ENCODE data around the gene C7orf33. TPM values are rescaled to one million over a fixed set of nuclear protein-coding genes. Genes with fewer than 3 reads are reported as not detected.

The C7orf33 gene
- total RNA-seq, 1 donor from 2014 or later, result not detected

DNA sequence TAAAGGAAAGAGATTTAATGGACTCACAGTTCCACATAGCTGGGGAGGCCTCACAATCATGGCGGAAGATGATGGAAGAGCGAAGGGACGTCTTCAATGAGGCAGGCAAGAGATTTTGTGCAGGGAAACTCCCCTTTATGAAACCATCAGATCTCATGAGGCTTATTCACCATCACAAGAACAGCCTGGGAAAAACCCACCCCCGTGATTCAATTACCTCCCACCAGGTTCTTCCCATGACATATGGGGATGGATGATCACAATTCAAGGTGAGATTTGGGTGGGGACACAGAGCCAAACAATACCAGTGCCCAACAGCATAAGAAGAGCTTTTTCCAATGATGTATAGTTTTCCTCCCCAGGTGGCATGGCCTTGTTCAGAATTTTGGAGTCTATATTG, 11.2 kb upstream of the C7orf33 start:
- no peak overlapping the region for H3K4me3 Mint-ChIP-seq
- H3K27ac Mint-ChIP-seq, result no peak overlapping the region
- DNase-seq (no peak), ATAC-seq (ENCODE audit: low read depth) (no peak)
- no peaks in the 10 kb centered on the region for H3K36me3 Mint-ChIP-seq (ENCODE audit: low read depth)
- no peaks in the 10 kb centered on the region for H3K9me3 Mint-ChIP-seq
- POLR2A ChIA-PET, result no interaction called here
- TF ChIP-seq, protein P1, sequence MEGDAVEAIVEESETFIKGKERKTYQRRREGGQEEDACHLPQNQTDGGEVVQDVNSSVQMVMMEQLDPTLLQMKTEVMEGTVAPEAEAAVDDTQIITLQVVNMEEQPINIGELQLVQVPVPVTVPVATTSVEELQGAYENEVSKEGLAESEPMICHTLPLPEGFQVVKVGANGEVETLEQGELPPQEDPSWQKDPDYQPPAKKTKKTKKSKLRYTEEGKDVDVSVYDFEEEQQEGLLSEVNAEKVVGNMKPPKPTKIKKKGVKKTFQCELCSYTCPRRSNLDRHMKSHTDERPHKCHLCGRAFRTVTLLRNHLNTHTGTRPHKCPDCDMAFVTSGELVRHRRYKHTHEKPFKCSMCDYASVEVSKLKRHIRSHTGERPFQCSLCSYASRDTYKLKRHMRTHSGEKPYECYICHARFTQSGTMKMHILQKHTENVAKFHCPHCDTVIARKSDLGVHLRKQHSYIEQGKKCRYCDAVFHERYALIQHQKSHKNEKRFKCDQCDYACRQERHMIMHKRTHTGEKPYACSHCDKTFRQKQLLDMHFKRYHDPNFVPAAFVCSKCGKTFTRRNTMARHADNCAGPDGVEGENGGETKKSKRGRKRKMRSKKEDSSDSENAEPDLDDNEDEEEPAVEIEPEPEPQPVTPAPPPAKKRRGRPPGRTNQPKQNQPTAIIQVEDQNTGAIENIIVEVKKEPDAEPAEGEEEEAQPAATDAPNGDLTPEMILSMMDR (IDR thresholded peaks at IDR 0.05), result no peak
- H3K4me1 Mint-ChIP-seq, result peaks cover 4% of the 10 kb centered on the region
- intact Hi-C loops (cut with micrococcal nuclease), result loop anchor here (10.0 kb wide), 2 partner anchors 185 to 515 kb away; partner anchors contain the start of gene ZNF786
- CTCF ChIA-PET, result no interaction called here
- H3K27me3 Mint-ChIP-seq, result no peaks in the 10 kb centered on the region

DNA sequence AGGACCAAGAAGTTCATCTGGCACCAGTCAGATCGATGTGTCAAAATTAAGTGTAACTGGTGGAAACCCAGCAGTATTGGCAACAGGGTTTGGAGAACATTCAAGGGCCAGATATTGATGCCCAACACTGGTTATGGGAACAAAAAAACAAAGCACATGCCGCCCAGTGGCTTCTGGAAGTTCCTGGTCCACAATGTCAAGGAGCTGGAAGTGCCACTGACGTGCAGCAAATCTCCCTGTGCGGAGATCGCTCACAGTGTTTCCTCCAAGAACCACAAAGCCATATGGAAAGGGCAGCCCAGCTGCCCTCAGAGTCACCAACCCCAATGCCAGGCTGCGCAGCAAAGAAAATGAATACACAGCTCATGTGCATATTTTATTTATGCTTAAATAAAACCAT, 10.1 kb upstream of the C7orf33 start:
- no peaks in the 10 kb centered on the region for H3K36me3 Mint-ChIP-seq (ENCODE audit: low read depth)
- TF ChIP-seq, protein P1 (IDR thresholded peaks at IDR 0.05), result no peak

DNA sequence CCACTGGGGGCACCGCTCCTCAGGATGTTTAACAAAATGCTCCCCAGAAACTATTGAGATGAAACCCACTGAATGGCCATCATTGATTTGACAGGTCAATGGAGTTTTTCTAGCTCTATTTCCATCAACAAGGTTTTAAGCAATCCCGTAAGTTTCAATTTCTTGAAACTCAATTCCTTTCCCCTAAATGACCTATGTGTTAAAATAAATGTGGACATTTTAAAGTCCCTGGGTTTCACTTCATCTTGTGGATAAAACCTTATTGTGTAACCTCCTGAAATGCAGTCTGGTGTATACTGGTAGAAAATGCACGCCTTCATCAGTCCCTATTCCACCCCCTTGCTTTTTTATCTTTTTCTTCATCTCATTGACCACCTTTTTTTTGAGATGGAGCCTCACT, 8.9 kb upstream of the C7orf33 start:
- ChIA-PET CTCF (interaction anchor here (1.4 kb wide), 1 partner anchor 381 kb away, joined by 4 read pairs; no protein-coding TSS in a partner anchor), POLR2A (no interaction called here)
- H3K27ac Mint-ChIP-seq, result no peak overlapping the region
- no peaks in the 10 kb centered on the region for H3K27me3 Mint-ChIP-seq
- no peak overlapping the region for H3K4me3 Mint-ChIP-seq
- DNase-seq (no peak), ATAC-seq (ENCODE audit: low read depth) (no peak)
- H3K4me1 Mint-ChIP-seq, result peaks cover 8% of the 10 kb centered on the region
- no peaks in the 10 kb centered on the region for H3K9me3 Mint-ChIP-seq
- no peaks in the 10 kb centered on the region for H3K36me3 Mint-ChIP-seq (ENCODE audit: low read depth)
- intact Hi-C loops (cut with micrococcal nuclease), result no loop called here
- TF ChIP-seq, protein P1 (IDR thresholded peaks at IDR 0.05), result no peak

More for the DNA sequence above, 10.1 kb upstream of the C7orf33 start:
- no peaks in the 10 kb centered on the region for H3K9me3 Mint-ChIP-seq
- intact Hi-C loops (cut with micrococcal nuclease), result no loop called here
- H3K4me3 Mint-ChIP-seq, result no peak overlapping the region
- no peaks in the 10 kb centered on the region for H3K27me3 Mint-ChIP-seq
- H3K27ac Mint-ChIP-seq, result no peak overlapping the region
- CTCF ChIA-PET, result interaction anchor here (0.9 to 1.4 kb wide), 2 partner anchors 77 to 383 kb away, joined by 3 to 4 read pairs; no protein-coding TSS in a partner anchor
- DNase-seq, result no peak
- peaks cover 8% of the 10 kb centered on the region for H3K4me1 Mint-ChIP-seq
- POLR2A ChIA-PET, result no interaction called here
- ATAC-seq (ENCODE audit: low read depth), result no peak

DNA sequence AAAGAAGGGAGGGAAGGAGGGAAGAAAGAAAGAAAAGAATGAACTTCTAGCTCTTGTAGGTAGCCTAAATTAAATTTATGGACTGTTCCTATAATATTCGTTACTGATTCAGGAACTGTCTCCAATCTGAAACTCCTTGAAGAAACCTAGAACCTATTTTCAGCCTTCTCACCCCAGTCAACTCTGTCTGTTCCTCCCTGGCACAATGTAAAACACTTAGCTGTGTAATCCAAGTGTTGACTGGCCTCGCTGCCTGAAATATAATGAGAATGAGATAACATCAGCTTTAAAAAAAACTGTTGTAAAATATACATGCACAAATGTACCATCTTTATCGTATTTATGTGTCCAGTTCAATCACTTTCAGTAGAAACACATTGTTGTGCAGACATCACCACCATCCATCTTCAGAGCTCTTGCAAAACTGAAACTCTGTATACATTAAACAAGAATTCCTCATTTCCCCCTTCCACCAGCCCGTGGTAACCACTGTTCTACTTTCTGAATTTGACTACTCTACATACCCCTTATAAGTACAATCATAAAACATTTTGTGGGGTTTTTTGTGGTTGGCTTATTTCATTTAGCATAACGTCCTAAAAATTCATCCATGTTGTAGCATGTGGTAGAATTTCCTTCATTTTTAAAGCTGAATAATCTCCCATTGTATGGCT, 6.3 kb upstream of the C7orf33 start:
- Mint-ChIP-seq H3K27ac (no peak overlapping the region), H3K4me3 (no peak overlapping the region), H3K27me3 (no peaks in the 10 kb centered on the region), H3K36me3 (ENCODE audit: low read depth) (no peaks in the 10 kb centered on the region), H3K4me1 (peaks cover 6% of the 10 kb centered on the region), H3K9me3 (no peaks in the 10 kb centered on the region)
- ATAC-seq (ENCODE audit: low read depth) (no peak), DNase-seq (no peak)
- ChIA-PET POLR2A (interaction anchor here (0.6 kb wide), 2 partner anchors 49 to 447 kb away, joined by 3 to 4 read pairs; no protein-coding TSS in a partner anchor), CTCF (interaction anchor here (1.4 kb wide), 1 partner anchor 8 kb away, joined by 4 read pairs; no protein-coding TSS in a partner anchor)
- intact Hi-C loops (cut with micrococcal nuclease), result no loop called here
- TF ChIP-seq, protein P1 (IDR thresholded peaks at IDR 0.05), result no peak

DNA sequence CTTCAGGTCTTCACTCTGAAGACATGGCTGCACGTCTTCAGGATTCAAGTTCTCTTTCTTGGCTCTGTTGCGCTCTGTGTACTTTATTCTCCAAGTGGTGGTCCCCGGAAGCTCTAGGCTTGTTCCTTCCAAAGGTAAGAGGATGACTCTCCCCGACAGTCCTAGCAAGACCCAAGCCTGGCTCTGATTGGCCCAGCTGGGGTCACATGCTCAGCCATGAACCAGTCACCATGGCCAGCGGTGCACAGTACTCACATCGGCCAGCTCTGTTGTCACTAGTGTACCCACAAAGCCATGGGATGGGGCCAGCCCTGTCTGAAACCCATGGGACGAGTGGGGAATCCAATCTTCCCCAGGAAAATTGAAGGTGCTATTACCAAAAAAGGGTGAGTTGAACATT, 5.2 kb upstream of the C7orf33 start:
- no peak for DNase-seq
- Mint-ChIP-seq H3K4me3 (no peak overlapping the region), H3K27ac (no peak overlapping the region), H3K27me3 (peaks cover 3% of the 10 kb centered on the region), H3K36me3 (ENCODE audit: low read depth) (no peaks in the 10 kb centered on the region), H3K4me1 (peaks cover 6% of the 10 kb centered on the region), H3K9me3 (no peaks in the 10 kb centered on the region)
- CTCF ChIA-PET, result no interaction called here
- POLR2A ChIA-PET, result no interaction called here
- ATAC-seq (ENCODE audit: low read depth), result no peak
- TF ChIP-seq, protein P1 (IDR thresholded peaks at IDR 0.05), result no peak
- intact Hi-C loops (cut with micrococcal nuclease), result no loop called here
